Trophoblast cell (in vitro differentiated cells and primary cell): Measurements from ENCODE around the gene CAMSAP2.

Experiments used
- DNase-seq, 2 donors: peaks; one replicate each; pipeline ENCODE4 v3.0.0-alpha.2; 2016
- H2AFZ ChIP-seq: 2 replicates; pipeline ENCODE4 v1.6.1; 2013; ENCODE audit warnings: low read length, moderate library complexity, mild to moderate bottlenecking; ENCODE audit not compliant: insufficient read depth, poor library complexity
- H2AK5ac ChIP-seq: 2 replicates; pipeline ENCODE4 v1.6.1; 2013; ENCODE audit warnings: mild to moderate bottlenecking, low read length
- H2BK120ac ChIP-seq: 2 replicates; pipeline ENCODE4 v1.6.1; 2013; ENCODE audit warnings: low read length, mild to moderate bottlenecking, moderate library complexity; ENCODE audit not compliant: insufficient read depth, poor library complexity
- H2BK12ac ChIP-seq: 2 replicates; pipeline ENCODE4 v1.6.1; 2013; ENCODE audit warnings: mild to moderate bottlenecking, low read length, moderate library complexity
- H2BK5ac ChIP-seq: 2 replicates; pipeline ENCODE4 v1.6.1; 2013; ENCODE audit warnings: low read length, low read depth, moderate library complexity, mild to moderate bottlenecking; ENCODE audit not compliant: poor library complexity
- H3K14ac ChIP-seq: 2 replicates; pipeline ENCODE4 v1.6.1; 2013; ENCODE audit warnings: mild to moderate bottlenecking, low read length
- H3K18ac ChIP-seq: 2 replicates; pipeline ENCODE4 v1.6.1; 2013; ENCODE audit warnings: mild to moderate bottlenecking, low read length
- H3K23ac ChIP-seq: 2 replicates; pipeline ENCODE4 v1.6.1; 2013; ENCODE audit warnings: low read length
- H3K27ac ChIP-seq: 2 replicates; pipeline ENCODE4 v1.5.1; 2013; ENCODE audit warnings: low read depth, mild to moderate bottlenecking, inconsistent platforms, low read length, moderate library complexity
- H3K27me3 ChIP-seq: 2 replicates; pipeline ENCODE4 v1.6.1; 2013; ENCODE audit warnings: inconsistent platforms, mild to moderate bottlenecking, low read length, moderate library complexity; ENCODE audit not compliant: insufficient read depth
- H3K36me3 ChIP-seq, 2 experiments: 1 replicate in 1 of 2; 2 replicates in 1 of 2; pipeline ENCODE4 v1.6.1; 2013; ENCODE audit warnings: low read length in 2 of 2, mild to moderate bottlenecking in 2 of 2, moderate library complexity in 1 of 2; ENCODE audit not compliant: insufficient read depth in 2 of 2, control insufficient read depth in 1 of 2
- H3K4ac ChIP-seq: 2 replicates; pipeline ENCODE4 v1.6.1; 2013; ENCODE audit warnings: low read depth, mild to moderate bottlenecking, low read length, moderate library complexity
- H3K4me1 ChIP-seq, 2 experiments: 1 replicate in 1 of 2; 2 replicates in 1 of 2; pipeline ENCODE4 v1.6.1; 2013; ENCODE audit warnings: low read length in 2 of 2, mild to moderate bottlenecking in 2 of 2, moderate library complexity in 1 of 2; ENCODE audit not compliant: insufficient read depth in 2 of 2, control insufficient read depth in 1 of 2
- H3K4me2 ChIP-seq: 2 replicates; pipeline ENCODE4 v1.6.1; 2013; ENCODE audit warnings: inconsistent platforms, mild to moderate bottlenecking, low read length, moderate library complexity
- H3K4me3 ChIP-seq: 2 replicates; pipeline ENCODE4 v1.5.1; 2013; ENCODE audit warnings: mild to moderate bottlenecking, low read depth, low read length, inconsistent platforms
- H3K79me1 ChIP-seq: one replicate; pipeline ENCODE4 v1.6.1; 2013; ENCODE audit warnings: low read length
- H3K79me2 ChIP-seq: 2 replicates; pipeline ENCODE4 v1.6.1; 2013; ENCODE audit warnings: low read length, mild to moderate bottlenecking; ENCODE audit not compliant: control insufficient read depth, insufficient read depth, poor library complexity
- H3K9ac ChIP-seq: 2 replicates; pipeline ENCODE4 v1.6.1; 2013; ENCODE audit warnings: mild to moderate bottlenecking, low read length
- H3K9me3 ChIP-seq: 2 replicates; pipeline ENCODE4 v1.6.1; 2013; ENCODE audit warnings: low read depth, mild to moderate bottlenecking, control low read depth, inconsistent platforms, low read length; ENCODE audit not compliant: insufficient read depth
- H4K12ac ChIP-seq: 2 replicates; pipeline ENCODE4 v1.6.1; 2013; ENCODE audit warnings: low read depth, mild to moderate bottlenecking, low read length, moderate library complexity
- H4K8ac ChIP-seq: 2 replicates; pipeline ENCODE4 v1.6.1; 2013; ENCODE audit warnings: low read depth, mild to moderate bottlenecking, low read length, moderate library complexity
- H4K91ac ChIP-seq: one replicate; pipeline ENCODE4 v1.6.1; 2013; ENCODE audit warnings: low read depth, mild to moderate bottlenecking, low read length, moderate library complexity
- WGBS: extraction: QIAGEN DNeasy Blood & Tissue Kit; methylation state at CpG from one replicate; pipeline ENCODE4 v1.1.7; 2013; ENCODE audit warnings: missing lambda C conversion rate; ENCODE audit not compliant: insufficient read length, insufficient coverage; ENCODE audit errors: extremely low coverage; 5-methylcytosine and 5-hydroxymethylcytosine counted together

The CAMSAP2 gene

DNA sequence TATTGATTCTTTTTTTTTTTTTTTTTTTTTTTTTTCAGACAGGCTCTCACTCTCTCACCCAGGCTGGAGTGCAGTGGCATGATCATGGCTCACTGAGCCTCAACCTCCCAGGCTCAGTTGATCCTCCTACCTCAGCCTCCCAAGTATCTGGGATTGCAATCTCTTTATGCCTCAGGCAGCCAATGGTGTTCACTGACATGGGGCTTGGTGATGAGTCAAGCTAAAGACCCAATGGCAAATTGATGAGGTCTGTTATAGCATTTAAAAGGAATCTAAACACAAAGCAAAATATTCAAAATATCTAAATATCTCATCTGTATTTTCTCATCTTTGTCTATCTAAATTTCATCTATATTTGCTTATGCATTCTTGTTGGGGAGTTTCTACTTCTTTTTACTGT lies 30.5 kb upstream of the CAMSAP2 start:
- Histone ChIP-seq H4K91ac (no peak overlapping the region), H3K18ac (no peak overlapping the region), H2AFZ (no peak overlapping the region), H3K14ac (no peak overlapping the region), H3K79me2 (no peaks in the 10 kb centered on the region), H3K4ac (no peak overlapping the region), H3K23ac (no peak overlapping the region), H2BK12ac (no peak overlapping the region), H3K4me1 (peaks cover 0 to 3% of the 10 kb centered on the region in 2 experiments), H4K12ac (no peak overlapping the region), H2BK120ac (no peak overlapping the region), H3K9ac (no peak overlapping the region), H3K27ac (no peak overlapping the region), H3K4me3 (no peak overlapping the region), H3K79me1 (peaks cover 2% of the 10 kb centered on the region), H2AK5ac (no peak overlapping the region), H4K8ac (no peak overlapping the region), H3K9me3 (no peaks in the 10 kb centered on the region), H3K36me3 (no peaks in the 10 kb centered on the region), H3K4me2 (no peak overlapping the region), H3K27me3 (no peaks in the 10 kb centered on the region), H2BK5ac (no peak overlapping the region)
- DNase-seq: peak; percentile 67 to 97

DNA sequence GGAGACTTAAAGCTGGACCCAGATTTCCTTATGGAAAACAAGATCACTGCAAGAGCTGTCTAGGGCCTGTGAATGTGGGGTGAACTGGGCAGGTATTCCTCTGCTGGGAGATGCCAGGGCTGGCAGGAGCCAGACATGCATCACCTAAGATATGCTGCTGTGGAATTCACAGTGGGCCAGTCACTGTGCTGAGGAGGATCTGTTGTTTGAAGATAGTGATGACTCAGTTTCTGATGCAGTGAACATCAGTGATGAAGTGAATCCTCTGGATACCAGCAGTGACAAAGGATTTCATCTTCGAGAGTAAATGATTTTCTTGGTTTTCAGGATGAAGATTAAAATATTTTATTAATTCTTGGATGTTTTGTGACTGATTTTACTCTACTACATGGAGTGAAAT lies 29.9 kb upstream of the CAMSAP2 start:
- Histone ChIP-seq H3K4me1 (peaks cover 0 to 3% of the 10 kb centered on the region in 2 experiments), H2AK5ac (no peak overlapping the region), H2BK5ac (no peak overlapping the region), H3K4ac (no peak overlapping the region), H3K27me3 (no peaks in the 10 kb centered on the region), H2BK120ac (no peak overlapping the region), H2AFZ (no peak overlapping the region), H2BK12ac (no peak overlapping the region), H3K4me2 (no peak overlapping the region), H3K14ac (no peak overlapping the region), H3K9me3 (no peaks in the 10 kb centered on the region), H4K8ac (no peak overlapping the region), H4K91ac (no peak overlapping the region), H3K18ac (no peak overlapping the region), H3K79me2 (no peaks in the 10 kb centered on the region), H3K36me3 (no peaks in the 10 kb centered on the region), H3K23ac (no peak overlapping the region), H3K27ac (no peak overlapping the region), H3K9ac (peak overlapping the region; percentile 40), H3K4me3 (no peak overlapping the region), H4K12ac (no peak overlapping the region), H3K79me1 (peaks cover 2% of the 10 kb centered on the region)
- DNase-seq: peak; percentile 77 to 91
- no CpG with 5 or more reads among the region's 1 CpG for whole genome bisulfite sequencing

DNA sequence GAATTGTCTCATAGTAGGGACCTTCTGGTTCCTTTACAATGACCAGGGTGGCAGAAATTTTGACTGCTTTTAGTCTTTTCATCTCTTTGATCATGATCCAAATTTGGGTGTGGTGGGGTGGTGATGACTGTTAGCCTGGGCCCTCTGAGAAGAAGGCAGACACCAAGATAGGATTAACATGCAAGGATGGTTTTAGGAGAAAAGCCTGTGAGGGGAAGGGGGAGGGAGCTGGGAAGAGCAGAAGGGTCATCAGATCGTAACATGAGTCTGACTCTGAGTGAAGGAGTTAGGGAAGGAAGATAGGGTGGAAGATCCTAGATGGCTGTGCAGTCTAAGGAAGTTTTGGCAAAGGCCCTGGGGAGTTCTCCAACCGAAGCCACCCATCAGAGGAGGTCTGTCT lies 28.5 kb upstream of the CAMSAP2 start:
- Histone ChIP-seq H3K4me1 (peaks cover 0 to 3% of the 10 kb centered on the region in 2 experiments), H3K18ac (no peak overlapping the region), H4K12ac (no peak overlapping the region), H3K27ac (no peak overlapping the region), H3K23ac (no peak overlapping the region), H3K27me3 (no peaks in the 10 kb centered on the region), H3K14ac (no peak overlapping the region), H2BK5ac (no peak overlapping the region), H2AK5ac (no peak overlapping the region), H4K91ac (no peak overlapping the region), H4K8ac (no peak overlapping the region), H3K36me3 (no peaks in the 10 kb centered on the region), H3K9ac (no peak overlapping the region), H3K9me3 (no peaks in the 10 kb centered on the region), H3K79me1 (peaks cover 2% of the 10 kb centered on the region), H3K4me3 (no peak overlapping the region), H3K79me2 (no peaks in the 10 kb centered on the region), H2BK12ac (no peak overlapping the region), H3K4me2 (no peak overlapping the region), H3K4ac (no peak overlapping the region), H2BK120ac (no peak overlapping the region), H2AFZ (no peak overlapping the region)
- no CpG with 5 or more reads among the region's 2 CpGs for WGBS
- no peak for DNase-seq

DNA sequence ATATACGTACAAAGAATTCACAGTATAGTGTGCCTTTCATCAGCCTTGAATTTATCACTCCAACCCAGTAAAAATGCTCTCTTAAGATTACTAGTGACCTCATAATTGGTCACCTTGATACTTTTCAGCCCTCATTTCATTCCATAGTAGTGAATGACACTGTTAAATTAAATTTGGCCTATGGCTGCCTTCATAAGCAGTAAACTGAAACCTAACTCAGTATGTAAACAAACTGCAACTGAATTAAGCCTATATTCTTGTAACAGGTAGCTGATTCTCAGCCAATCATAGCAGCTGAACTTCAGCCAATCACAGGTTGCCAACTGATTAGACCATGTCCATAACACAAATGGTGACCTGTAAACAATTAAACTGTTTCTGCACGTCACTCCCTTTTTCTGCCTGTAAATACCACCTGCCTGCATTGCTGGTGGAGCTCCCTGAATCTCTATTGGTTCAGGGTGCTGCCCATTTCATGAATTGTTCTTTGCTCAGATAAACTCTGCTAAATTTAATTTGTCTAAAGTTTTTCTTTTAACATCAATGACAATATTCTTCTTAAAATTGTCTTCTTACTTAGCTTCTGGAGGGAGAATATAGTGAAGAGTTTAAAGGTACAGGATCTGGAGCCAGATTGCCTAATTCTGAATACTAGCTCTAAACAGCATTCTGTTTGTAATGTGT lies 24.0 kb upstream of the CAMSAP2 start:
- Histone ChIP-seq H3K4me2 (no peak overlapping the region), H2BK5ac (no peak overlapping the region), H3K79me1 (no peaks in the 10 kb centered on the region), H4K12ac (no peak overlapping the region), H4K8ac (no peak overlapping the region), H3K27ac (no peak overlapping the region), H2AFZ (no peak overlapping the region), H2AK5ac (no peak overlapping the region), H2BK12ac (no peak overlapping the region), H4K91ac (no peak overlapping the region), H3K9ac (no peak overlapping the region), H3K18ac (no peak overlapping the region), H3K9me3 (no peaks in the 10 kb centered on the region), H3K14ac (no peak overlapping the region), H3K79me2 (no peaks in the 10 kb centered on the region), H3K4me3 (no peak overlapping the region), H3K23ac (no peak overlapping the region), H3K27me3 (no peaks in the 10 kb centered on the region), H2BK120ac (no peak overlapping the region), H3K36me3 (no peaks in the 10 kb centered on the region), H3K4ac (no peak overlapping the region), H3K4me1 (no peaks in the 10 kb centered on the region)
- DNase-seq: no peak
- no CpG with 5 or more reads among the region's 2 CpGs for WGBS
